ENCODE measurements around the gene PARP16. TPM values are rescaled to one million over a fixed set of nuclear protein-coding genes. Genes with fewer than 3 reads are reported as not detected.

PARP16 gene
- total RNA-seq, 1 experiment from 2014 or later: 5.9 TPM

GRCh38 chr15:65303687-65304380 is 17.2 kb upstream of the PARP16 start:
- H3K4me3 ChIP-seq (ENCODE audit: insufficient read depth, low read depth, low read length): peak overlapping the region; percentile 19
- H3K36me3 ChIP-seq (replicated peaks; ENCODE audit: control insufficient read depth, insufficient read depth, low read length): no peaks in the 10 kb centered on the region
- peak; percentile 50 for DNase-seq
- H3K27me3 ChIP-seq (ENCODE audit: control insufficient read depth, insufficient read depth, low read length): no peaks in the 10 kb centered on the region

- peak; percentile 41 for DNase-seq
- H3K36me3 ChIP-seq (replicated peaks; ENCODE audit: control insufficient read depth, insufficient read depth, low read length): no peaks in the 10 kb centered on the region
- no peak overlapping the region for H3K4me3 ChIP-seq (ENCODE audit: insufficient read depth, low read depth, low read length)
- H3K27me3 ChIP-seq (ENCODE audit: control insufficient read depth, insufficient read depth, low read length): no peaks in the 10 kb centered on the region
These were observed 15.4 kb upstream of the PARP16 start for GRCh38 chr15:65302061-65302460.

- Histone ChIP-seq H3K4me3 (ENCODE audit: insufficient read depth, low read depth, low read length) (peak overlapping the region; percentile 49), H3K27me3 (ENCODE audit: control insufficient read depth, insufficient read depth, low read length) (no peaks in the 10 kb centered on the region), H3K36me3 (replicated peaks; ENCODE audit: control insufficient read depth, insufficient read depth, low read length) (no peaks in the 10 kb centered on the region)
- peak; percentile 76 for DNase-seq
These were observed 14.3 kb upstream of the PARP16 start for GRCh38 chr15:65300924-65301441.

- H3K4me3 ChIP-seq (ENCODE audit: insufficient read depth, low read depth, low read length): no peak overlapping the region
- no peak for DNase-seq
- no peaks in the 10 kb centered on the region for H3K36me3 ChIP-seq (replicated peaks; ENCODE audit: control insufficient read depth, insufficient read depth, low read length)
- H3K27me3 ChIP-seq (ENCODE audit: control insufficient read depth, insufficient read depth, low read length): no peaks in the 10 kb centered on the region
These were observed 12.0 kb upstream of the PARP16 start for GRCh38 chr15:65298731-65299130.

DNA sequence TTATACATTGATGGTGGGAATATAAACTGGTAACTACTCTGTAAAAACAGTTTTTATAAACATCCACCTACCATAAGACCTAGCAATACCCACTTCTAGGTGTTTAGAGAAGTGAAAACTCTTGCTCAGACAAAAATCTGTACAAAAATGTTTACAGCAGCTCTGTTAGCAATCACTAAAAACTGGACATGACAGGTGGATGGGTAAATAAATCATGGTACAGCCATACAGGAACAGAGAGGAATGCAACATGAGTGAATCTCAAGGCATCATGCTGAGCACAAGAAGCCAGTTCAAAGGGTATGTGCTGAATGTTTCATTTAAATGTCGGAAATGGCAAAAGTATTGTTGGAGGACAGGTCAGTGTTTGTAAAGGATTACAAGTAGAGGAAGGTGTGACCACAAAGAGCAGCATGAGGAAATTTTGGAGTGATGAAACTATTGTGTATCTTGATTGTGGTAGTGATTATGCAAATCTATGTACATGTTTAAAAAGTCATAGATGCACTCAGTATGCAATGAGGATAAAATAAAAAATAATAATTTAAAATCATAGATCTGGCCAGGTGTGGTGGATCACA is 6.3 kb upstream of the PARP16 start:
- H3K27me3 ChIP-seq (ENCODE audit: control insufficient read depth, insufficient read depth, low read length): no peaks in the 10 kb centered on the region
- H3K36me3 ChIP-seq (replicated peaks; ENCODE audit: control insufficient read depth, insufficient read depth, low read length): no peaks in the 10 kb centered on the region
- DNase-seq: peak; percentile 1
- H3K4me3 ChIP-seq (ENCODE audit: insufficient read depth, low read depth, low read length): no peak overlapping the region

DNA sequence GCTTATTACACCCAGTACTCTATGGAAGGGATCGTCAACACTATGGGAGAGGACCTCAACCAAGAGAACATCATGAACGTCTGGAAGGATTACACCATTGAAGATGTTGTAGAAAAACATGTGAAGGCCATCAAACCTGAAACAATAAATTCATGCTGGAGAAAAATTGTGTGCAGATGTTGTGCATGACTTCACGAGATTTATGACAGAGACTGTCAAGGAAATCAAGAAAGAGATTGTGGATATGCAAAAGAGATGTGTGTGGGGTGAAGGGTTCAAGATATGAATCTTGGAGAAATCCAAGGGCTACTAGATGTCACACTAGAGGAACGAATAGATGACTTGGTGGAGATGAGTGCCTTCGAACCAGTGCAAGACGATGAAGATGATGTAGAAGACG is 3.5 kb upstream of the PARP16 start:
- no peak for DNase-seq
- Histone ChIP-seq H3K27me3 (ENCODE audit: control insufficient read depth, insufficient read depth, low read length) (peaks cover 10% of the 10 kb centered on the region), H3K4me3 (ENCODE audit: insufficient read depth, low read depth, low read length) (no peak overlapping the region), H3K36me3 (replicated peaks; ENCODE audit: control insufficient read depth, insufficient read depth, low read length) (no peaks in the 10 kb centered on the region)

GRCh38 chr15:65289261-65289854 is 2.7 kb upstream of the PARP16 start:
- no peak overlapping the region for H3K4me3 ChIP-seq (ENCODE audit: insufficient read depth, low read depth, low read length)
- no peaks in the 10 kb centered on the region for H3K36me3 ChIP-seq (replicated peaks; ENCODE audit: control insufficient read depth, insufficient read depth, low read length)
- H3K27me3 ChIP-seq (ENCODE audit: control insufficient read depth, insufficient read depth, low read length): peaks cover 10% of the 10 kb centered on the region
- no peak for DNase-seq

DNA sequence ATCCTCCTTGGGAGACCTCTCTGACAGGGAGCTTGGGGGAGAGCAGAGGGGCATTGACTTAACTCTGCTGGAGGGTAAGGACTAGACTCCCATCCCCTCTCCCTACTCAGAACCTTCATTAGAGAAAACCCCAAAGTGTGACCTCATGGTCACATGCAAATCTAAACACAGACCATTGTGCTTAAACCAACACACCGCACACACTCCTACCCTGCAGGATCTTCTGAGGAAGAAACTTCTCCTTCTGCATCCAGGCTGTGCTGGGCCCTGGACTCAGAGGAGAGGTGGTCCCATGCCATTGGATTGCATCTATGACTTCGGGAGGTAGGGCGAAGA is 805 bp upstream of the PARP16 start:
- H3K4me3 ChIP-seq (ENCODE audit: insufficient read depth, low read depth, low read length): no peak overlapping the region
- peak; percentile 9 for DNase-seq

DNA sequence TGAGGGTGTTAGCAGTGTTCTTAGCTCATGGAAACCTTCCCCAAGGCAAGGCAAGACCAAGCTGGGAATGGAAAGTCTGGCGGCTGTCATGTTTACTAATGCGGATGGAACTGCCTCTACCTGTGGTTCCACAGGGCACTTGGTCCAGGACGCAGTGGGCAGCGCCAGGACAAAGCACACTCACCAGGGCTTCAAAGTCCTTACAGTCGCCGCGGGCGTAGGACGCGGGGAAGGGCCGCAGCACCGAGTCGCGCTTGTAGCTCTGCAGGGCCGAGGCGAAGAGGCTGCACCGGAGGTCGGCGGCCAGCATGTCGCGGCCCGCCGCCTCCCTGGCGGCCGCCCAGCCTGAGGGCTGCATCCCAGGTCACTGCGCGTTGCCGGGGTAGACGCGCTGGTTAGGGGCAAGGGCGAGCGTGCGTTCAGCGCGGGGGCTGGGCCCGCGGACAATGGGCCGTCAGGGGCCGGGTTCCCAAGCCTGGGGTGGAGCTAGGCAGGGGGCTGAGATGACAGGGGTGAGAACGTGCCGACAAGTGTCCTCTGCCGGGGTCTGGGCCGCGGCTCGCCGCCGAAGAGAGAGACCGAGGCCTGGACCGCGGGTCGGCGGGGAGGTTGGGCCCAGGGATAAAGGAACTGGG is 497 bp downstream of the PARP16 start:
- H3K36me3 ChIP-seq (replicated peaks; ENCODE audit: control insufficient read depth, insufficient read depth, low read length): no peaks in the 10 kb centered on the region
- peaks cover 10% of the 10 kb centered on the region for H3K27me3 ChIP-seq (ENCODE audit: control insufficient read depth, insufficient read depth, low read length)
- H3K4me3 ChIP-seq (ENCODE audit: insufficient read depth, low read depth, low read length): peak overlapping the region; percentile 62
- DNase-seq: peak; percentile 90

More for the DNA sequence above, 805 bp upstream of the PARP16 start:
- peaks cover 10% of the 10 kb centered on the region for H3K27me3 ChIP-seq (ENCODE audit: control insufficient read depth, insufficient read depth, low read length)
- H3K36me3 ChIP-seq (replicated peaks; ENCODE audit: control insufficient read depth, insufficient read depth, low read length): no peaks in the 10 kb centered on the region

- DNase-seq: no peak
- H3K36me3 ChIP-seq (replicated peaks; ENCODE audit: control insufficient read depth, insufficient read depth, low read length): no peaks in the 10 kb centered on the region
- peaks cover 10% of the 10 kb centered on the region for H3K27me3 ChIP-seq (ENCODE audit: control insufficient read depth, insufficient read depth, low read length)
- H3K4me3 ChIP-seq (ENCODE audit: insufficient read depth, low read depth, low read length): peak overlapping the region; percentile 62
These were observed 1.2 kb downstream of the PARP16 start for GRCh38 chr15:65285291-65286068.

- Histone ChIP-seq H3K36me3 (replicated peaks; ENCODE audit: control insufficient read depth, insufficient read depth, low read length) (no peaks in the 10 kb centered on the region), H3K4me3 (ENCODE audit: insufficient read depth, low read depth, low read length) (no peak overlapping the region), H3K27me3 (ENCODE audit: control insufficient read depth, insufficient read depth, low read length) (no peaks in the 10 kb centered on the region)
- DNase-seq: no peak
These were observed 8.2 kb downstream of the PARP16 start for GRCh38 chr15:65278480-65278879.

- DNase-seq: no peak
- H3K27me3 ChIP-seq (ENCODE audit: control insufficient read depth, insufficient read depth, low read length): no peaks in the 10 kb centered on the region
- H3K4me3 ChIP-seq (ENCODE audit: insufficient read depth, low read depth, low read length): no peak overlapping the region
- no peaks in the 10 kb centered on the region for H3K36me3 ChIP-seq (replicated peaks; ENCODE audit: control insufficient read depth, insufficient read depth, low read length)
These were observed 9.7 kb downstream of the PARP16 start for GRCh38 chr15:65277015-65277414.

DNA sequence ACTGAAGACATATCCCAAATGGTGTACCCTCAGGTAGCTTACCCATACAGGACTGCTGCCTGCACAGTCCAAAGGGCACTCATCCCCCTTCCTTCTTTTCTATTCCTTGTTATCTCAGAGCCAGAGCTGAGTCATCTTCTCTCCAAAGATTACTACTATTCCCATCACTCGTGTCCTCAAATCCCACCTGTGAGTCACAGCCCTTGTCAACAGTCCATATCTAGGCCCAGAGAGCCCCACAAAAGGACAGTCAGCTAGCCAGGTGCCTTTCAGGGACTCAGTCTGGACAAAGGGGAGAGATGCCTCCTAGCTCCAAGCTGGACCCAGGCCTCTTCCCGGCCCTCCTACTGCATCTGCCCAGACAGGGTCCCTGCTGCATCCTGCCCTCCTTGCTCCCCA is 11.0 kb downstream of the PARP16 start:
- H3K36me3 ChIP-seq (replicated peaks; ENCODE audit: control insufficient read depth, insufficient read depth, low read length): no peaks in the 10 kb centered on the region
- no peak for DNase-seq
- no peaks in the 10 kb centered on the region for H3K27me3 ChIP-seq (ENCODE audit: control insufficient read depth, insufficient read depth, low read length)
- H3K4me3 ChIP-seq (ENCODE audit: insufficient read depth, low read depth, low read length): no peak overlapping the region

DNA sequence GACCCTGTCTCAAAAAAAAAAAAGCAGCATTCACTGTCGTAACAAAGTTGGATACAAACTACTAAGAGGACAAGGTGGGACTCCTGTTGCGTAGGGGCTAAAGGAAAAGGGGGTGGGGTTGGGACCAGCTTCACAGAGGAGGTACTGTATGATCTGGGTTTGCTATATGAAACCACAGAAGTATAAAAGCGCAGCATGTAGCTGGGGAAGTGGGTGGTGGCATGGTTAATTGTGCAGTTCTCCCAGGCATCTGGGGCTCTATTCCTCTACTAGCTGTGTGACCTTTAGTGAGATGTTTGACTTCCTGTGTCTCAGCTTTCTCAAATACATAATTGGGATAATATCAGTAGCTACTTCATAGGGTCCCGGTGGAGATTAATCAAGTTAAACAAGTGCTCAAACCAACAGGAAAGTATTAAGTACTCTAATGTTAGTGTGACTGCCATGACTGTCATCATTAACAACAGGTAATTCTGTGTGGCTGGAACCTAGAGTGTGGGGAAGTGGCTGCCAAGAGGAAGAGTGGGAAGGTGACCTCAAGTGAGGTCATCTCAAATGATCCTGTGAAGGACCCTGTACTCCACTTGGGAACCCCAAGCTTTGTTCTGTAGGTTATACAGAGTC is 11.5 kb downstream of the PARP16 start:
- no peak for DNase-seq
- Histone ChIP-seq H3K36me3 (replicated peaks; ENCODE audit: control insufficient read depth, insufficient read depth, low read length) (no peaks in the 10 kb centered on the region), H3K4me3 (ENCODE audit: insufficient read depth, low read depth, low read length) (no peak overlapping the region), H3K27me3 (ENCODE audit: control insufficient read depth, insufficient read depth, low read length) (no peaks in the 10 kb centered on the region)
